Tibial nerve (tissue), 4 donors: ENCODE measurements around the gene FAM98B. TPM values are rescaled to one million over a fixed set of nuclear protein-coding genes. Genes with fewer than 3 reads are reported as not detected.

ENCODE experiments used
- DNase-seq, 2 donors: peaks; one replicate each; pipeline ENCODE4 v3.0.0-alpha.2; 2019; ENCODE audit warnings: low spot score in 2 of 2
- H3K27ac ChIP-seq, 4 donors: fragments of 200-600 bp; sonication (generic) in 3 of 4; one replicate each; pipeline ENCODE4 v1.5.1; 2017 to 2019; ENCODE audit warnings: mild to moderate bottlenecking in 1 of 4
- H3K27me3 ChIP-seq, 2 donors: fragments of 200-600 bp; sonication (generic) in 1 of 2; one replicate each; pipeline versions ENCODE4 v1.5.1 to v1.6.0; 2017 to 2019
- H3K36me3 ChIP-seq, 3 donors: fragments of 200-600 bp; sonication (generic); one replicate each; pipeline ENCODE4 v1.5.1; 2018 to 2019
- H3K4me1 ChIP-seq, 4 donors: fragments of 200-600 bp; sonication (generic) in 3 of 4; one replicate each; pipeline ENCODE4 v1.5.1; 2017 to 2019
- H3K4me3 ChIP-seq, 4 donors: fragments of 200-600 bp; sonication (generic) in 3 of 4; one replicate each; pipeline ENCODE4 v1.5.1; 2017 to 2019; ENCODE audit warnings: mild to moderate bottlenecking in 1 of 4, moderate library complexity in 1 of 4
- H3K9me3 ChIP-seq, 4 donors: fragments of 200-600 bp; sonication (generic) in 3 of 4; one replicate each; pipeline ENCODE4 v1.5.1; 2017 to 2019
- CTCF ChIP-seq, 5 experiments: fragments of 200-600 bp in 3 of 5; fragments of 450-650 bp in 2 of 5; sonication (generic) in 3 of 5; IDR thresholded peaks; one replicate each; pipeline ENCODE4 v1.5.1; 2016 to 2019; ENCODE audit warnings: antibody characterized with exemption in 5 of 5, mild to moderate bottlenecking in 3 of 5, moderate library complexity in 2 of 5
- EP300 ChIP-seq, 2 donors: sonication (generic); formaldehyde crosslinking; IDR thresholded peaks; one replicate each; pipeline ENCODE4 v1.6.1; 2017; ENCODE audit warnings: antibody characterized with exemption in 2 of 2, mild to moderate bottlenecking in 1 of 2
- POLR2A ChIP-seq, 2 donors: fragments of 450-650 bp; IDR thresholded peaks; one replicate each; pipeline ENCODE4 v1.6.1; 2017; ENCODE audit warnings: antibody characterized with exemption in 2 of 2, mild to moderate bottlenecking in 2 of 2, moderate library complexity in 2 of 2
- WGBS, 2 donors: methylation state at CpG; one replicate each; pipeline ENCODE4 v1.1.5; 2018; 5-methylcytosine and 5-hydroxymethylcytosine counted together
- total RNA-seq, 4 donors: library from RNA; depleted of rRNA; stranded (reverse); fragments of >200 nt; gene quantifications; one replicate each; pipeline ENCODE4 v1.1.0, GENCODE V29; 2016

FAM98B gene
- total RNA-seq, 4 donors from 2014 or later = 7.3 to 17.5 (median 10.9) TPM

- H3K27me3 ChIP-seq = no peaks in the 10 kb centered on the region
- peaks cover 0 to 46% (median 0%) of the 10 kb centered on the region in 3 donors for H3K36me3 ChIP-seq
- no peaks in the 10 kb centered on the region for H3K9me3 ChIP-seq
- WGBS, 2 donors = 83 to 84% methylated on average over 2 of the region's 2 CpGs
- H3K4me1 ChIP-seq = no peaks in the 10 kb centered on the region
- TF ChIP-seq POLR2A (IDR thresholded peaks at IDR 0.05) = no peak
- TF ChIP-seq CTCF (IDR thresholded peaks at IDR 0.05) = no peak
- TF ChIP-seq EP300 (IDR thresholded peaks at IDR 0.05) = no peak
- H3K27ac ChIP-seq = no peak overlapping the region
- no peak overlapping the region for H3K4me3 ChIP-seq
- no peak for DNase-seq
Measured at GRCh38 chr15:38471974-38472373, 18.0 kb downstream of the FAM98B start.

- Histone ChIP-seq H3K27me3 (no peaks in the 10 kb centered on the region), H3K4me3 (no peak overlapping the region), H3K27ac (no peak overlapping the region), H3K36me3 (peaks cover 0 to 48% (median 0%) of the 10 kb centered on the region in 3 donors), H3K4me1 (no peaks in the 10 kb centered on the region), H3K9me3 (no peaks in the 10 kb centered on the region)
- TF ChIP-seq CTCF (IDR thresholded peaks at IDR 0.05) (peak; percentile 32 to 47 (median 40)), POLR2A (IDR thresholded peaks at IDR 0.05) (no peak)
- peak in 1 of 2 donors; percentile 9 for DNase-seq
- 73 to 78% methylated on average over 4 of the region's 4 CpGs for WGBS, 2 donors
Measured at GRCh38 chr15:38474155-38474757, 20.3 kb downstream of the FAM98B start.

- DNase-seq = no peak
- Histone ChIP-seq H3K4me3 (no peak overlapping the region), H3K36me3 (peaks cover 0 to 48% (median 0%) of the 10 kb centered on the region in 3 donors), H3K27me3 (no peaks in the 10 kb centered on the region), H3K4me1 (no peaks in the 10 kb centered on the region), H3K27ac (no peak overlapping the region), H3K9me3 (no peaks in the 10 kb centered on the region)
- 93 to 97% methylated on average over 2 of the region's 2 CpGs for WGBS, 2 donors
- TF ChIP-seq CTCF (IDR thresholded peaks at IDR 0.05) (no peak), POLR2A (IDR thresholded peaks at IDR 0.05) (no peak), EP300 (IDR thresholded peaks at IDR 0.05) (no peak)
Measured at GRCh38 chr15:38475361-38475760, 21.4 kb downstream of the FAM98B start.

GRCh38 chr15:38476120-38476519 is 22.2 kb downstream of the FAM98B start:
- WGBS, 2 donors = 94 to 100% methylated on average over 1 of the region's 1 CpG
- DNase-seq = no peak

More at GRCh38 chr15:38476120-38476519, 22.2 kb downstream of the FAM98B start:
- H3K4me1 ChIP-seq = no peaks in the 10 kb centered on the region
- no peak overlapping the region for H3K4me3 ChIP-seq
- no peaks in the 10 kb centered on the region for H3K9me3 ChIP-seq
- no peaks in the 10 kb centered on the region for H3K27me3 ChIP-seq
- H3K27ac ChIP-seq = no peak overlapping the region
- no peak for TF ChIP-seq EP300 (IDR thresholded peaks at IDR 0.05)
- no peak for TF ChIP-seq CTCF (IDR thresholded peaks at IDR 0.05)
- TF ChIP-seq POLR2A (IDR thresholded peaks at IDR 0.05) = no peak
- H3K36me3 ChIP-seq = peaks cover 0 to 51% (median 0%) of the 10 kb centered on the region in 3 donors
